AG09319 (cell line): ENCODE measurements around the gene GUCD1.

ENCODE experiments used
- DNase-seq: peaks from one replicate; pipeline ENCODE4 v3.0.0-alpha.2; 2010; ENCODE audit warnings: low read depth; ENCODE audit errors: extremely low read depth
- CTCF ChIP-seq: IDR thresholded peaks from 2 replicates; pipeline ENCODE4 v1.5.1; 2011; ENCODE audit warnings: low read depth, mild to moderate bottlenecking, inconsistent platforms, low read length, moderate library complexity

Gene GUCD1

GRCh38 chr22:24507716-24508115 is 47.2 kb downstream of the GUCD1 start:
- DNase-seq: no peak

GRCh38 chr22:24506802-24507438 is 48.0 kb downstream of the GUCD1 start:
- DNase-seq: no peak
- TF ChIP-seq CTCF: no peak

More at GRCh38 chr22:24507716-24508115, 47.2 kb downstream of the GUCD1 start:
- TF ChIP-seq CTCF: no peak

- DNase-seq: no peak
- no peak for TF ChIP-seq CTCF
Observed at GRCh38 chr22:24504956-24505736, 49.8 kb downstream of the GUCD1 start.

- no peak for TF ChIP-seq CTCF
- no peak for DNase-seq
Observed at GRCh38 chr22:24504540-24504939, 50.4 kb downstream of the GUCD1 start.

- TF ChIP-seq CTCF: no peak
- no peak for DNase-seq
Observed at GRCh38 chr22:24503843-24504338, 51.0 kb downstream of the GUCD1 start.

GRCh38 chr22:24503137-24503842 is 51.6 kb downstream of the GUCD1 start:
- peak; percentile 68 for TF ChIP-seq CTCF
- no peak for DNase-seq

DNA sequence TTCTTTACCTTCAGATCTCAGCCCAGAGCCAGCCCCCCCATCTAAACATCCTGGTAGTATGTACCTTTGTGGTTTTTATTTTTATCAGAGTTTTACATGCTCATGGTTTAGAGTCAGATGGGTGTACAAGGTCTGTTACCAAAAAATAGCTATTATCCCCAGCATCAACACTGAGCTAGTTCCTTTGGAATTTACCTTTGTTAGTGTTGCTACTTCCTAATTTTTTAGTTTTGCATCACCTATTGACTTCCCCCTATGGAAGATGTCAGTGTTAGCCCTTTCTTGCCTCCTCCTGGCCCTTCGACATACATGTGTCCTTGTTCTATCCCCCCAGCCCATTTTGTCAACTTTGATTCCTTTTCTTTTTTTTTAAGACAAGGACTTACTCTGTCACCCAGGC is 52.4 kb downstream of the GUCD1 start:
- TF ChIP-seq CTCF: no peak

More for the DNA sequence above, 52.4 kb downstream of the GUCD1 start:
- DNase-seq: no peak
